Body of pancreas (tissue), 4 donors: ENCODE measurements around the gene LMOD2. TPM values are rescaled to one million over a fixed set of nuclear protein-coding genes. Genes with fewer than 3 reads are reported as not detected.

Experiments used
- ATAC-seq: fragments of 150-250 bp; one replicate; pipeline ENCODE4 v1.9.1; 2016
- DNase-seq, 4 donors: peaks; one replicate each; pipeline ENCODE4 v3.0.0-alpha.2; 2019
- H3K27ac ChIP-seq, 4 donors: fragments of 200-600 bp; sonication (generic); 1 replicate in 3 of 4; 2 replicates in 1 of 4; pipeline versions ENCODE4 v1.5.1 to v1.6.1; 2016 to 2019; ENCODE audit warnings: mild to moderate bottlenecking in 1 of 4, mixed read lengths in 1 of 4, moderate library complexity in 1 of 4
- H3K27me3 ChIP-seq, 2 donors: fragments of 200-600 bp; sonication (generic); one replicate each; pipeline ENCODE4 v1.6.0; 2016; ENCODE audit warnings: mild to moderate bottlenecking in 1 of 2
- H3K36me3 ChIP-seq, 2 donors: fragments of 200-600 bp; sonication (generic); replicated peaks in 1 of 2; 2 replicates each; pipeline ENCODE4 v1.5.1; 2016; ENCODE audit warnings: low read depth in 2 of 2; ENCODE audit not compliant: insufficient read depth in 1 of 2
- H3K4me1 ChIP-seq: fragments of 200-600 bp; sonication (generic); one replicate; pipeline ENCODE4 v1.6.0; 2016
- H3K4me3 ChIP-seq, 2 donors: fragments of 200-600 bp; sonication (generic); 1 replicate in 1 of 2; 2 replicates in 1 of 2; pipeline ENCODE4 v1.5.1; 2016 to 2019
- H3K9me3 ChIP-seq, 3 donors: fragments of 200-600 bp; sonication (generic); 1 replicate in 2 of 3; 2 replicates in 1 of 3; pipeline ENCODE4 v1.5.1; 2016
- POLR2A ChIP-seq, 3 donors: fragments of 450-650 bp; IDR thresholded peaks; one replicate each; pipeline ENCODE4 v1.6.1; 2016; ENCODE audit warnings: antibody characterized with exemption in 3 of 3, mild to moderate bottlenecking in 2 of 3
- WGBS, 2 donors: methylation state at CpG; one replicate each; pipeline ENCODE4 v1.1.5; 2017; 5-methylcytosine and 5-hydroxymethylcytosine counted together
- intact Hi-C: fragments of 100-400 bp; cut with DNase I; formaldehyde crosslinking; loops from one replicate; pipeline ENCODE4 v1.15.1; 2023
- total RNA-seq, 2 donors: library from RNA; depleted of rRNA; stranded (reverse); fragments of >200 nt; gene quantifications; one replicate each; pipeline ENCODE4 v1.1.0, GENCODE V29; 2016
- TF ChIP-seq, protein P1 (sequence below), 7 experiments: fragments of 450-650 bp in 4 of 7; fragments of 200-600 bp in 3 of 7; sonication (generic) in 3 of 7; IDR thresholded peaks; one replicate each; pipeline ENCODE4 v1.5.1; 2016 to 2019; ENCODE audit warnings: antibody characterized with exemption in 7 of 7

LMOD2 gene
- total RNA-seq, 2 donors from 2014 or later, result not detected

- Histone ChIP-seq H3K27me3 (no peaks in the 10 kb centered on the region), H3K27ac (no peak overlapping the region), H3K4me1 (peaks cover 7% of the 10 kb centered on the region), H3K4me3 (no peak overlapping the region), H3K9me3 (no peaks in the 10 kb centered on the region), H3K36me3 (no peaks in the 10 kb centered on the region)
- TF ChIP-seq POLR2A (IDR thresholded peaks at IDR 0.05), result no peak
- DNase-seq, result no peak
- 44 to 47% methylated on average over 2 of the region's 2 CpGs for WGBS, 2 donors
- intact Hi-C loops, result no loop called here
- ATAC-seq, result no peak
Measured at GRCh38 chr7:123665157-123665556, 9.5 kb downstream of the LMOD2 start.

- no peaks in the 10 kb centered on the region for H3K36me3 ChIP-seq
- H3K4me1 ChIP-seq, result peaks cover 7% of the 10 kb centered on the region
- TF ChIP-seq POLR2A (IDR thresholded peaks at IDR 0.05), result no peak
- TF ChIP-seq, protein P1, sequence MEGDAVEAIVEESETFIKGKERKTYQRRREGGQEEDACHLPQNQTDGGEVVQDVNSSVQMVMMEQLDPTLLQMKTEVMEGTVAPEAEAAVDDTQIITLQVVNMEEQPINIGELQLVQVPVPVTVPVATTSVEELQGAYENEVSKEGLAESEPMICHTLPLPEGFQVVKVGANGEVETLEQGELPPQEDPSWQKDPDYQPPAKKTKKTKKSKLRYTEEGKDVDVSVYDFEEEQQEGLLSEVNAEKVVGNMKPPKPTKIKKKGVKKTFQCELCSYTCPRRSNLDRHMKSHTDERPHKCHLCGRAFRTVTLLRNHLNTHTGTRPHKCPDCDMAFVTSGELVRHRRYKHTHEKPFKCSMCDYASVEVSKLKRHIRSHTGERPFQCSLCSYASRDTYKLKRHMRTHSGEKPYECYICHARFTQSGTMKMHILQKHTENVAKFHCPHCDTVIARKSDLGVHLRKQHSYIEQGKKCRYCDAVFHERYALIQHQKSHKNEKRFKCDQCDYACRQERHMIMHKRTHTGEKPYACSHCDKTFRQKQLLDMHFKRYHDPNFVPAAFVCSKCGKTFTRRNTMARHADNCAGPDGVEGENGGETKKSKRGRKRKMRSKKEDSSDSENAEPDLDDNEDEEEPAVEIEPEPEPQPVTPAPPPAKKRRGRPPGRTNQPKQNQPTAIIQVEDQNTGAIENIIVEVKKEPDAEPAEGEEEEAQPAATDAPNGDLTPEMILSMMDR (IDR thresholded peaks at IDR 0.05), result no peak
- DNase-seq (peak in 1 of 4 donors; percentile 49), ATAC-seq (peak; percentile 56)
- no peak overlapping the region for H3K4me3 ChIP-seq
- WGBS, 2 donors, result 13 to 19% methylated on average over 1 of the region's 1 CpG
- no peaks in the 10 kb centered on the region for H3K27me3 ChIP-seq
- H3K9me3 ChIP-seq, result no peaks in the 10 kb centered on the region
- intact Hi-C loops, result no loop called here
- H3K27ac ChIP-seq, result no peak overlapping the region
Measured at GRCh38 chr7:123665896-123666295, 10.2 kb downstream of the LMOD2 start.

GRCh38 chr7:123666492-123666891, 10.8 kb downstream of the LMOD2 start:
- no peaks in the 10 kb centered on the region for H3K9me3 ChIP-seq
- no peak overlapping the region for H3K27ac ChIP-seq
- ATAC-seq (no peak), DNase-seq (no peak)
- no peaks in the 10 kb centered on the region for H3K36me3 ChIP-seq
- H3K4me3 ChIP-seq, result no peak overlapping the region
- peaks cover 7% of the 10 kb centered on the region for H3K4me1 ChIP-seq
- intact Hi-C loops, result no loop called here
- no peaks in the 10 kb centered on the region for H3K27me3 ChIP-seq
- WGBS, 2 donors, result 45 to 57% methylated on average over 1 of the region's 1 CpG
- TF ChIP-seq, protein P1 (IDR thresholded peaks at IDR 0.05), result no peak
- no peak for TF ChIP-seq POLR2A (IDR thresholded peaks at IDR 0.05)

GRCh38 chr7:123669485-123669884, 13.8 kb downstream of the LMOD2 start:
- Histone ChIP-seq H3K4me3 (no peak overlapping the region), H3K4me1 (peaks cover 7% of the 10 kb centered on the region), H3K27ac (no peak overlapping the region), H3K27me3 (no peaks in the 10 kb centered on the region), H3K9me3 (no peaks in the 10 kb centered on the region), H3K36me3 (no peaks in the 10 kb centered on the region)
- TF ChIP-seq POLR2A (IDR thresholded peaks at IDR 0.05), result no peak
- TF ChIP-seq, protein P1 (IDR thresholded peaks at IDR 0.05), result no peak
- no peak for ATAC-seq
- WGBS, 2 donors, result 87 to 88% methylated on average over 7 of the region's 7 CpGs
- no peak for DNase-seq
- intact Hi-C loops, result no loop called here

- DNase-seq (no peak), ATAC-seq (no peak)
- TF ChIP-seq, protein P1 (IDR thresholded peaks at IDR 0.05), result no peak
- no peak for TF ChIP-seq POLR2A (IDR thresholded peaks at IDR 0.05)
- no peaks in the 10 kb centered on the region for H3K36me3 ChIP-seq
- no peak overlapping the region for H3K27ac ChIP-seq
- WGBS, 2 donors, result 89 to 94% methylated on average over 5 of the region's 5 CpGs
- H3K4me1 ChIP-seq, result no peaks in the 10 kb centered on the region
- H3K9me3 ChIP-seq, result no peaks in the 10 kb centered on the region
- intact Hi-C loops, result loop anchor here (10.0 kb wide), 1 partner anchor 192 kb away; no protein-coding TSS in a partner anchor
- H3K4me3 ChIP-seq, result no peak overlapping the region
- H3K27me3 ChIP-seq, result no peaks in the 10 kb centered on the region
Measured at GRCh38 chr7:123673137-123673732, 17.6 kb downstream of the LMOD2 start.
